Panc1 (cell line): ENCODE data around the gene SCG3. TPM values are rescaled to one million over a fixed set of nuclear protein-coding genes. Genes with fewer than 3 reads are reported as not detected.

ENCODE experiments used
- ATAC-seq: fragments of 200-7000 bp; cut with Tn5 transposase; 2 replicates; pipeline ENCODE4 v1.9.1; 2020; ENCODE audit warnings: mild to moderate bottlenecking, moderate library complexity
- BruUV-seq: library from RNA; stranded (reverse); fragments of 400-500 nt; replicated peaks from 2 replicates; lab custom pipeline; 2021; lab: Mats Ljungman, UMichigan
- CTCF ChIA-PET: fragments of 300-600 bp; sonication (Branson Sonifier 250); formaldehyde crosslinking; loops from one replicate; lab custom pipeline; 2022; ENCODE audit warnings: antibody characterized with exemption; lab: Charles Lee
- POLR2A ChIA-PET: fragments of 300-600 bp; sonication (Branson Sonifier 250); formaldehyde crosslinking; loops from one replicate; lab custom pipeline; 2022; ENCODE audit warnings: antibody characterized with exemption; lab: Charles Lee
- DNase-seq: peaks from one replicate; pipeline ENCODE4 v3.0.0-alpha.2; 2010; ENCODE audit warnings: low read depth, low spot score
- H3K27ac ChIP-seq: 2 replicates; pipeline ENCODE4 v1.5.1; 2011; ENCODE audit warnings: mild to moderate bottlenecking, low read length, inconsistent platforms
- H3K27me3 ChIP-seq: fragments of 200-500 bp; sonication (Bioruptor generic); 2 replicates; pipeline ENCODE4 v1.6.0; 2014; ENCODE audit warnings: low read length, inconsistent platforms; ENCODE audit not compliant: control insufficient read depth, insufficient read depth
- H3K36me3 ChIP-seq: fragments of 200-500 bp; sonication (Bioruptor generic); 2 replicates; pipeline ENCODE4 v1.5.1; 2014; ENCODE audit warnings: inconsistent platforms, mild to moderate bottlenecking, low read length, moderate library complexity; ENCODE audit not compliant: control insufficient read depth, insufficient read depth
- H3K4me1 ChIP-seq: 2 replicates; pipeline ENCODE4 v1.5.1; 2011; ENCODE audit warnings: inconsistent platforms, mild to moderate bottlenecking, low read length, moderate library complexity; ENCODE audit not compliant: control insufficient read depth, insufficient read depth
- H3K4me3 ChIP-seq, 2 experiments: 2 replicates each; pipeline ENCODE4 v1.5.1; 2011 to 2012; ENCODE audit warnings: low read depth in 2 of 2, low read length in 2 of 2, mild to moderate bottlenecking in 2 of 2, inconsistent platforms in 1 of 2, moderate library complexity in 1 of 2
- H3K9me3 ChIP-seq: fragments of 200-500 bp; sonication (Bioruptor generic); 2 replicates; pipeline ENCODE4 v1.5.1; 2014; ENCODE audit warnings: low read depth, mild to moderate bottlenecking, inconsistent platforms, low read length, moderate library complexity; ENCODE audit not compliant: control insufficient read depth, insufficient read depth
- CTCF ChIP-seq: fragments of 450-650 bp; IDR thresholded peaks from 2 replicates; pipeline ENCODE4 v1.5.1; 2017; ENCODE audit warnings: mild to moderate bottlenecking
- POLR2AphosphoS5 ChIP-seq: IDR thresholded peaks from 2 replicates; pipeline ENCODE4 v1.6.1; 2012; ENCODE audit warnings: mild to moderate bottlenecking, low read depth, low read length, moderate library complexity
- REST ChIP-seq, 2 experiments: IDR thresholded peaks; 2 replicates each; pipeline ENCODE4 v1.6.1; 2011 to 2012; ENCODE audit warnings: low read depth in 2 of 2, control low read depth in 1 of 2, low read length in 1 of 2, mild to moderate bottlenecking in 1 of 2, moderate library complexity in 1 of 2; ENCODE audit not compliant: insufficient read depth in 1 of 2
- SIN3A ChIP-seq: IDR thresholded peaks from 2 replicates; pipeline ENCODE4 v1.6.1; 2012; ENCODE audit warnings: low read depth, mild to moderate bottlenecking, low read length, moderate library complexity, borderline replicate concordance; ENCODE audit not compliant: insufficient read depth
- TCF7L2 ChIP-seq: IDR thresholded peaks from 2 replicates; pipeline ENCODE4 v1.6.1; 2011; ENCODE audit warnings: mild to moderate bottlenecking, low read depth, low read length, inconsistent platforms
- in situ Hi-C: cut with HindIII; loops from 2 replicates; pipeline ENCODE4 v1.10.0; 2016; ENCODE audit warnings: low sequenced_read_pairs, low pct_unique_long_range_greater_than_20kb
- intact Hi-C: fragments of 100-400 bp; cut with micrococcal nuclease; formaldehyde crosslinking; loops from one replicate; pipeline ENCODE4 v1.10.0; 2022; ENCODE audit not compliant: unreplicated experiment
- total RNA-seq: library from RNA; stranded (reverse); gene quantifications from one replicate; pipeline ENCODE4 v1.2.1, GENCODE V29; 2021; ENCODE audit not compliant: unreplicated experiment

SCG3 gene
- total RNA-seq, 1 experiment from 2014 or later = 0.62 TPM

GRCh38 chr15:51731549-51732267 lies 50.4 kb downstream of the SCG3 start:
- Histone ChIP-seq H3K27ac (peak overlapping the region; percentile 72), H3K27me3 (no peaks in the 10 kb centered on the region), H3K4me3 (peak overlapping the region; percentile 27 to 53), H3K36me3 (no peaks in the 10 kb centered on the region), H3K4me1 (peaks cover 25% of the 10 kb centered on the region), H3K9me3 (no peaks in the 10 kb centered on the region)
- ChIA-PET CTCF (interaction anchor here (0.6 kb wide), 1 partner anchor 539 kb away, joined by 3 read pairs; no protein-coding TSS in a partner anchor), POLR2A (no interaction called here)
- BruUV-seq = no TSS peak
- ATAC-seq (peak; percentile 41), DNase-seq (no peak)
- TF ChIP-seq REST (IDR thresholded peaks at IDR 0.05; ENCODE audit: insufficient read depth in 1 of 2, low read depth in 2 of 2, low read length in 1 of 2) = no peak
- TF ChIP-seq TCF7L2 = no peak
- no peak for TF ChIP-seq SIN3A
- no peak for TF ChIP-seq POLR2AphosphoS5
- TF ChIP-seq CTCF = no peak
- in situ Hi-C loops (no loop called here), intact Hi-C loops (no loop called here)

- no peaks in the 10 kb centered on the region for H3K36me3 ChIP-seq
- POLR2A ChIA-PET = no interaction called here
- CTCF ChIA-PET = no interaction called here
- peaks cover 25% of the 10 kb centered on the region for H3K4me1 ChIP-seq
- H3K27ac ChIP-seq = no peak overlapping the region
- no peak for DNase-seq
- H3K9me3 ChIP-seq = no peaks in the 10 kb centered on the region
- no peak for ATAC-seq
- intact Hi-C loops = no loop called here
- TF ChIP-seq REST (IDR thresholded peaks at IDR 0.05; ENCODE audit: insufficient read depth in 1 of 2, low read depth in 2 of 2, low read length in 1 of 2) = no peak
- TF ChIP-seq TCF7L2 = no peak
- TF ChIP-seq POLR2AphosphoS5 = no peak
- no peak for TF ChIP-seq SIN3A
- TF ChIP-seq CTCF = no peak
- no TSS peak for BruUV-seq
- H3K4me3 ChIP-seq = no peak overlapping the region
- in situ Hi-C loops = no loop called here
- no peaks in the 10 kb centered on the region for H3K27me3 ChIP-seq
These were observed 51.3 kb downstream of the SCG3 start for GRCh38 chr15:51732646-51733045.
